DOHH2 (cell line): ENCODE results near the gene SEC63.

Source experiments
- EZH2phosphoT487 ChIP-seq: fragments of 200-600 bp; sonication (generic); IDR thresholded peaks from 2 replicates; pipeline ENCODE4 v1.6.1; 2017; ENCODE audit warnings: borderline replicate concordance, mild to moderate bottlenecking, antibody characterized with exemption, low read length, moderate library complexity, mixed read lengths
- TF ChIP-seq, protein P1 (sequence below): fragments of 200-600 bp; sonication (generic); IDR thresholded peaks from one replicate; pipeline ENCODE4 v1.5.1; 2014; ENCODE audit warnings: antibody characterized with exemption, mild to moderate bottlenecking, low read depth, low read length; ENCODE audit not compliant: poor library complexity, severe bottlenecking

GRCh38 chr6:107987805-107988204, 29.8 kb upstream of the SEC63 start:
- TF ChIP-seq, protein P1, sequence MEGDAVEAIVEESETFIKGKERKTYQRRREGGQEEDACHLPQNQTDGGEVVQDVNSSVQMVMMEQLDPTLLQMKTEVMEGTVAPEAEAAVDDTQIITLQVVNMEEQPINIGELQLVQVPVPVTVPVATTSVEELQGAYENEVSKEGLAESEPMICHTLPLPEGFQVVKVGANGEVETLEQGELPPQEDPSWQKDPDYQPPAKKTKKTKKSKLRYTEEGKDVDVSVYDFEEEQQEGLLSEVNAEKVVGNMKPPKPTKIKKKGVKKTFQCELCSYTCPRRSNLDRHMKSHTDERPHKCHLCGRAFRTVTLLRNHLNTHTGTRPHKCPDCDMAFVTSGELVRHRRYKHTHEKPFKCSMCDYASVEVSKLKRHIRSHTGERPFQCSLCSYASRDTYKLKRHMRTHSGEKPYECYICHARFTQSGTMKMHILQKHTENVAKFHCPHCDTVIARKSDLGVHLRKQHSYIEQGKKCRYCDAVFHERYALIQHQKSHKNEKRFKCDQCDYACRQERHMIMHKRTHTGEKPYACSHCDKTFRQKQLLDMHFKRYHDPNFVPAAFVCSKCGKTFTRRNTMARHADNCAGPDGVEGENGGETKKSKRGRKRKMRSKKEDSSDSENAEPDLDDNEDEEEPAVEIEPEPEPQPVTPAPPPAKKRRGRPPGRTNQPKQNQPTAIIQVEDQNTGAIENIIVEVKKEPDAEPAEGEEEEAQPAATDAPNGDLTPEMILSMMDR: no peak
- TF ChIP-seq EZH2phosphoT487: no peak
